C1 segment of cervical spinal cord (tissue), 14 donors: ENCODE data around the gene DCAF16.
"Not testable (repeated sequence)": the region's sequence is repeated elsewhere in the genome, so short reads cannot be mapped to it uniquely, and the experiment has no call there.

Experiments used
- DNase-seq, 14 donors: peaks; one replicate each; lab custom pipeline; 2025; lab: John Stamatoyannopoulos, UW

The DCAF16 gene

GRCh38 chr4:17810260-17811077, at the start of gene DCAF16, which contains the start of gene NCAPG:
Gene DCAF16 (minus strand): TSS chr4:17810757. CDS start chr4:17804141, 6,616 bp downstream.
Gene NCAPG (plus strand): TSS chr4:17810979. CDS start chr4:17811078, 99 bp downstream.
- DNase-seq = peak; percentile 79 to 99 (median 97)

- no peak for DNase-seq
Measured at GRCh38 chr4:17859793-17860406, 49.3 kb upstream of the DCAF16 start.

- DNase-seq = no peak
Measured at GRCh38 chr4:17854036-17854435, 43.5 kb upstream of the DCAF16 start.

GRCh38 chr4:17851959-17852358, 41.4 kb upstream of the DCAF16 start:
- DNase-seq = no peak

- DNase-seq = not testable (repeated sequence)
Measured at GRCh38 chr4:17850295-17850694, 39.7 kb upstream of the DCAF16 start.

GRCh38 chr4:17846266-17846665, 35.7 kb upstream of the DCAF16 start:
- DNase-seq = no peak

- DNase-seq = no peak
Measured at GRCh38 chr4:17823871-17824669, 13.5 kb upstream of the DCAF16 start.

- DNase-seq = peak in 1 of 14 donors; percentile 10
Measured at GRCh38 chr4:17817027-17817426, 6.5 kb upstream of the DCAF16 start.

- no peak for DNase-seq
Measured at GRCh38 chr4:17816142-17816541, 5.6 kb upstream of the DCAF16 start.

GRCh38 chr4:17814140-17814539, 3.6 kb upstream of the DCAF16 start:
- no peak for DNase-seq

GRCh38 chr4:17812801-17813200, 2.2 kb upstream of the DCAF16 start:
- DNase-seq = no peak

- DNase-seq = no peak
Measured at GRCh38 chr4:17812125-17812524, 1.6 kb upstream of the DCAF16 start.

GRCh38 chr4:17811078-17811603, 584 bp upstream of the DCAF16 start:
- peak in 2 of 14 donors; percentile 17 to 21 for DNase-seq

- no peak for DNase-seq
Measured at GRCh38 chr4:17809667-17810066, 890 bp downstream of the DCAF16 start.

- DNase-seq = no peak
Measured at GRCh38 chr4:17807446-17807845, 3.1 kb downstream of the DCAF16 start.

- DNase-seq = no peak
Measured at GRCh38 chr4:17805580-17806155, 4.9 kb downstream of the DCAF16 start.

- DNase-seq = no peak
Measured at GRCh38 chr4:17797808-17798207, 12.7 kb downstream of the DCAF16 start.

- DNase-seq = no peak
Measured at GRCh38 chr4:17794730-17795129, 15.8 kb downstream of the DCAF16 start.

GRCh38 chr4:17788956-17789355, 21.6 kb downstream of the DCAF16 start:
- no peak for DNase-seq

GRCh38 chr4:17787315-17787714, 23.2 kb downstream of the DCAF16 start:
- no peak for DNase-seq

- no peak for DNase-seq
Measured at GRCh38 chr4:17786567-17786966, 24.0 kb downstream of the DCAF16 start.

GRCh38 chr4:17785858-17786257, 24.7 kb downstream of the DCAF16 start:
- DNase-seq = no peak
